Neural cell (in vitro differentiated cells): Measurements from ENCODE around the gene PEX11B. TPM values are rescaled to one million over a fixed set of nuclear protein-coding genes. Genes with fewer than 3 reads are reported as not detected.

Experiments
- H2AFZ ChIP-seq: fragments of 200-600, 300-800 bp; sonication (generic), shearing (Covaris generic); 2 replicates; pipeline ENCODE4 v1.6.0; 2014; ENCODE audit warnings: low read depth, mild to moderate bottlenecking, antibody characterized with exemption, low read length, moderate library complexity
- H3F3A ChIP-seq: fragments of 200-600 bp; shearing (Covaris generic); 2 replicates; pipeline ENCODE4 v1.6.1; 2016; ENCODE audit warnings: mild to moderate bottlenecking, moderate library complexity, mixed read lengths, antibody characterized with exemption, low read length; ENCODE audit not compliant: insufficient read depth, poor library complexity, severe bottlenecking
- H3K27ac ChIP-seq: fragments of 200-600, 300-800 bp; sonication (generic), shearing (Covaris generic); 2 replicates; pipeline ENCODE4 v1.5.1; 2014; ENCODE audit warnings: mild to moderate bottlenecking, low read length, moderate library complexity
- H3K27me3 ChIP-seq: fragments of 300-800, 200-600 bp; sonication (generic), shearing (Covaris generic); 2 replicates; pipeline ENCODE4 v1.6.0; 2014; ENCODE audit warnings: mild to moderate bottlenecking, low read depth, low read length, moderate library complexity; ENCODE audit not compliant: insufficient read depth
- H3K36me3 ChIP-seq: fragments of 300-800, 200-600 bp; sonication (generic), shearing (Covaris generic); 2 replicates; pipeline ENCODE4 v1.5.1; 2014; ENCODE audit warnings: mild to moderate bottlenecking, antibody characterized with exemption, low read length, moderate library complexity; ENCODE audit not compliant: insufficient read depth
- H3K4me2 ChIP-seq: fragments of 300-800, 200-600 bp; sonication (generic), shearing (Covaris generic); 2 replicates; pipeline ENCODE4 v1.6.0; 2014; ENCODE audit warnings: mild to moderate bottlenecking, low read length
- H3K4me3 ChIP-seq: fragments of 300-800, 200-600 bp; sonication (generic), shearing (Covaris generic); 2 replicates; pipeline ENCODE4 v1.5.1; 2014; ENCODE audit warnings: mild to moderate bottlenecking, low read length, moderate library complexity
- H3K79me2 ChIP-seq: fragments of 200-600 bp; shearing (Covaris generic); replicated peaks from 2 replicates; pipeline ENCODE4 v1.6.0; 2014; ENCODE audit warnings: mild to moderate bottlenecking, low read length, moderate library complexity; ENCODE audit not compliant: insufficient read depth
- H3K9ac ChIP-seq: fragments of 300-800, 200-600 bp; sonication (generic), shearing (Covaris generic); 2 replicates; pipeline ENCODE4 v1.6.1; 2016; ENCODE audit warnings: mild to moderate bottlenecking, low read length, mixed read lengths
- H3K9me2 ChIP-seq: fragments of 200-600 bp; shearing (Covaris generic); 2 replicates; pipeline ENCODE4 v1.6.1; 2016; ENCODE audit warnings: mild to moderate bottlenecking, low read length, mixed read lengths; ENCODE audit not compliant: insufficient read depth
- H3K9me3 ChIP-seq: fragments of 200-600, 300-800 bp; sonication (generic), shearing (Covaris generic); 2 replicates; pipeline ENCODE4 v1.6.1; 2016; ENCODE audit warnings: mild to moderate bottlenecking, mixed run types, low read length, moderate library complexity, mixed read lengths
- H4K20me1 ChIP-seq: fragments of 200-600 bp; shearing (Covaris generic); 2 replicates; pipeline ENCODE4 v1.6.1; 2016; ENCODE audit warnings: mild to moderate bottlenecking, mixed run types; ENCODE audit not compliant: insufficient read depth
- CTCF ChIP-seq: fragments of 450-650 bp; IDR thresholded peaks from 2 replicates; pipeline ENCODE4 v1.5.1; 2014; ENCODE audit warnings: antibody characterized with exemption, mild to moderate bottlenecking, moderate library complexity; ENCODE audit not compliant: poor library complexity, severe bottlenecking
- EP300 ChIP-seq: fragments of 450-650 bp; conservative IDR thresholded peaks from 2 replicates; pipeline ENCODE4 v1.6.1; 2014; ENCODE audit warnings: antibody characterized with exemption, mild to moderate bottlenecking, moderate library complexity; ENCODE audit not compliant: poor library complexity, severe bottlenecking
- EZH2 ChIP-seq: fragments of 200-600, 300-800 bp; shearing (Covaris generic), sonication (generic); IDR thresholded peaks from 2 replicates; pipeline ENCODE4 v1.6.1; 2014; ENCODE audit warnings: antibody characterized with exemption, low read length, borderline replicate concordance, mild to moderate bottlenecking; ENCODE audit not compliant: insufficient read depth, poor library complexity, severe bottlenecking
- MXI1 ChIP-seq: fragments of 450-650 bp; conservative IDR thresholded peaks from 2 replicates; pipeline ENCODE4 v1.6.1; 2014; ENCODE audit warnings: antibody characterized with exemption, mild to moderate bottlenecking; ENCODE audit not compliant: poor library complexity, severe bottlenecking
- POLR2AphosphoS5 ChIP-seq: IDR thresholded peaks from 2 replicates; pipeline ENCODE4 v1.6.1; 2012
- RAD21 ChIP-seq: fragments of 450-650 bp; conservative IDR thresholded peaks from 2 replicates; pipeline ENCODE4 v1.6.1; 2014; ENCODE audit warnings: antibody characterized with exemption, mild to moderate bottlenecking, moderate library complexity
- REST ChIP-seq: IDR thresholded peaks from 2 replicates; pipeline ENCODE4 v1.6.1; 2012; ENCODE audit warnings: borderline replicate concordance
- SMC3 ChIP-seq: fragments of 450-650 bp; conservative IDR thresholded peaks from 2 replicates; pipeline ENCODE4 v1.6.1; 2014; ENCODE audit warnings: antibody characterized with exemption, mild to moderate bottlenecking, moderate library complexity; ENCODE audit not compliant: poor library complexity
- TAF1 ChIP-seq: IDR thresholded peaks from 2 replicates; pipeline ENCODE4 v1.6.1; 2012; ENCODE audit warnings: low read depth
- polyA plus RNA-seq: library from polyadenylated mRNA; depleted of rRNA; stranded (reverse); fragments of >200 nt; gene quantifications from 2 replicates; pipeline ENCODE4 v1.2.3, GENCODE V29; 2014

Gene PEX11B
- polyA plus RNA-seq, 1 donor from 2014 or later, result 52.4 TPM

GRCh38 chr1:145916745-145917144 is 1.8 kb downstream of the PEX11B start:
- Histone ChIP-seq H3K36me3 (no peaks in the 10 kb centered on the region), H3K9me3 (no peaks in the 10 kb centered on the region), H3K27ac (no peak overlapping the region), H3K4me2 (no peak overlapping the region), H3K4me3 (no peak overlapping the region), H2AFZ (no peak overlapping the region), H3K9ac (no peak overlapping the region), H3K79me2 (no peaks in the 10 kb centered on the region), H3K9me2 (no peaks in the 10 kb centered on the region), H3K27me3 (no peaks in the 10 kb centered on the region), H4K20me1 (no peaks in the 10 kb centered on the region), H3F3A (no peaks in the 10 kb centered on the region)
- TF ChIP-seq EZH2 (no peak), EP300 (no peak), RAD21 (no peak), CTCF (no peak), REST (no peak), POLR2AphosphoS5 (no peak), SMC3 (no peak), MXI1 (no peak), TAF1 (no peak)

- Histone ChIP-seq H3K79me2 (no peaks in the 10 kb centered on the region), H3K9me2 (no peaks in the 10 kb centered on the region), H2AFZ (no peak overlapping the region), H4K20me1 (no peaks in the 10 kb centered on the region), H3K27ac (no peak overlapping the region), H3K4me3 (no peak overlapping the region), H3K36me3 (no peaks in the 10 kb centered on the region), H3K4me2 (no peak overlapping the region), H3K27me3 (no peaks in the 10 kb centered on the region), H3F3A (no peaks in the 10 kb centered on the region), H3K9me3 (no peaks in the 10 kb centered on the region), H3K9ac (no peak overlapping the region)
- TF ChIP-seq REST (no peak), MXI1 (no peak), CTCF (no peak), TAF1 (no peak), EZH2 (no peak), SMC3 (no peak), RAD21 (no peak), EP300 (no peak), POLR2AphosphoS5 (no peak)
These were observed 6.3 kb downstream of the PEX11B start for GRCh38 chr1:145912128-145912641.
